Measurements from ENCODE around the gene CLSTN2. TPM values are rescaled to one million over a fixed set of nuclear protein-coding genes. Genes with fewer than 3 reads are reported as not detected.

Gene CLSTN2
- total RNA-seq, 4 donors from 2014 or later = 19.5 to 66.7 (median 42.5) TPM

DNA sequence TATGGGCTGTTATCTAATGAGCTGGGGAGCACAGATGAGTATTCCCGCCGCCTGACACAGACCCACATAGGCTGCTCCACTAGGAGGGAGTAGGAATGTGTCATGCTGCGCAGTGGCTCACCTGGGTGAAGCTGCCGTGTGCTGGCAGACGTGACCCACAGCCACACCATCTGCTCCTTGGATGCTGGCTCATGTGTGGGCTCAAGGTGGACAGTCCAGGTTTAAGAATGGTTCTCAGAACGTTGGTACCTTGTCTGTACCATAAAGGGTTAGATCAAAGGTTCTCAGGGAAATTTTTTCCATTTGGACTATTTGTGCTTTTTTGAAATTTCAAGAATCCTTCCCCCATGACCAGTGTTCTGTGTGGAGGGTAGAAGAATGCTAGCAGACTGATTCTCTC, 403.9 kb downstream of the CLSTN2 start:
- TF ChIP-seq, protein P1, sequence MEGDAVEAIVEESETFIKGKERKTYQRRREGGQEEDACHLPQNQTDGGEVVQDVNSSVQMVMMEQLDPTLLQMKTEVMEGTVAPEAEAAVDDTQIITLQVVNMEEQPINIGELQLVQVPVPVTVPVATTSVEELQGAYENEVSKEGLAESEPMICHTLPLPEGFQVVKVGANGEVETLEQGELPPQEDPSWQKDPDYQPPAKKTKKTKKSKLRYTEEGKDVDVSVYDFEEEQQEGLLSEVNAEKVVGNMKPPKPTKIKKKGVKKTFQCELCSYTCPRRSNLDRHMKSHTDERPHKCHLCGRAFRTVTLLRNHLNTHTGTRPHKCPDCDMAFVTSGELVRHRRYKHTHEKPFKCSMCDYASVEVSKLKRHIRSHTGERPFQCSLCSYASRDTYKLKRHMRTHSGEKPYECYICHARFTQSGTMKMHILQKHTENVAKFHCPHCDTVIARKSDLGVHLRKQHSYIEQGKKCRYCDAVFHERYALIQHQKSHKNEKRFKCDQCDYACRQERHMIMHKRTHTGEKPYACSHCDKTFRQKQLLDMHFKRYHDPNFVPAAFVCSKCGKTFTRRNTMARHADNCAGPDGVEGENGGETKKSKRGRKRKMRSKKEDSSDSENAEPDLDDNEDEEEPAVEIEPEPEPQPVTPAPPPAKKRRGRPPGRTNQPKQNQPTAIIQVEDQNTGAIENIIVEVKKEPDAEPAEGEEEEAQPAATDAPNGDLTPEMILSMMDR (IDR thresholded peaks at IDR 0.05; ENCODE audit: low read depth) = no peak

DNA sequence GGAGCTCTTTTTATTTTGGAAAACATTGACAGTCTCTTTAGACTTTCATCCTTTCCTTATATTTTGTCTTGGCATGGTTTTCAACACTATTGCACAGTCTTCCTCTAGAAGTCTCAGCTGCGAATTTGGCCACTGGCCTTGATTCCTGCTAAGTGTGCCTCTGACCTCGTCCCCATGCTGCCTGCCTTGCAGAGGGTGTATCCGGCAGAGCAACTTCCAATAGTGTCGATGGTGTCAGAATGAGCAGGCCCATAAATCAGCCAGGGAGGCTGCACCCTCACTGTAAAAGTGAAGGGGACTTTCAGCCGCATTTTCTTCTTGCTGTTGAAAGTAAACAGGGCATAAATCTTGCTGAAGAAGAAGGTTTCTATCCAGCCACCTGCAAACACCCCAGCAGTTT, 406.2 kb downstream of the CLSTN2 start:
- TF ChIP-seq, protein P1 (IDR thresholded peaks at IDR 0.05; ENCODE audit: low read depth) = no peak

DNA sequence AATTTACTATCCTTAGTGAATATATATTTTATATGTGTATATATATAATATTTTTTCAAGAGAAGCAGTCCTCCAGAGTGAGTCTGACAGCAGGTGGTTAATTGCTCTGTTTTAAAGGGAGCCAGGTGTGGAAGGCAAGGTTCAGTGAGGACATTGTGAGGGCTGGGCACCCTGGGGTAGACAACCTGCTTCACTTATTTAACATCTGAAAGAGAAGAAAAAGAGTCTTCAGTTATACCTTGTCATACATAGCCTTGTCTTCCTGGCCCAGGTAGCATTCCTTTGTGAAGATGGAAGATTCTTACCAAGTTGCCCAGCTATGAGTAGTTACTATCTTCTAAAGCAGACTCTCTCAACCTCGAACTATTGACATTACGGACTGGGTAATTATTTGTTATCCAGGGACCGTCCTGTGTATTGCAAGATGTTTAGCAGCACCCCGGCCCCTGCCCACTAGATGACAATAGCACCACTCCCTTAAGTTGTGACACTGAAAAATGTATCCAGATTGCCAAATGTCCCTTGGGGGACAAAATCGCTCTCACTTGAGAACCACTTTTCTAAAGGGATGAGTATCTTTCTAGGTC, 406.9 kb downstream of the CLSTN2 start:
- TF ChIP-seq, protein P1 (IDR thresholded peaks at IDR 0.05; ENCODE audit: low read depth) = no peak

DNA sequence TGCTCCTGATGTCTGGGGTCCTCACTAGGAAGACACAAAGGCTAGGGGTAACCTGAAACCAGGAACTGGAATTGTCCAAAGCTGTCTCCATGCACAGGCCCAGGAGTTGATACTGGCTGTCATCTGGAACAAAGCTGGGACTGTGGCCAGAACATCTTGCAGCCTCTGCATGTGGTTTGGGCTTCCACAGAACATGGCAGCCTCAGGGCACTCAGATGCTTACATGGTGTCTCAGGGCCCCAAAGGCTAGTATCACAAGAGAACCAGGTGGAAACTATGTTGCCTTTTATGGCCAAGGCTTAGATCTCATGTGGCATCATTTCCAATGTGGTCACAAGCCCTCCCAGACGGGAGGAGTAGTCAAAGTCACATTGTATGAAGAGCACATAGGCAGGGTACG, 407.7 kb downstream of the CLSTN2 start:
- TF ChIP-seq, protein P1 (IDR thresholded peaks at IDR 0.05; ENCODE audit: low read depth) = no peak

DNA sequence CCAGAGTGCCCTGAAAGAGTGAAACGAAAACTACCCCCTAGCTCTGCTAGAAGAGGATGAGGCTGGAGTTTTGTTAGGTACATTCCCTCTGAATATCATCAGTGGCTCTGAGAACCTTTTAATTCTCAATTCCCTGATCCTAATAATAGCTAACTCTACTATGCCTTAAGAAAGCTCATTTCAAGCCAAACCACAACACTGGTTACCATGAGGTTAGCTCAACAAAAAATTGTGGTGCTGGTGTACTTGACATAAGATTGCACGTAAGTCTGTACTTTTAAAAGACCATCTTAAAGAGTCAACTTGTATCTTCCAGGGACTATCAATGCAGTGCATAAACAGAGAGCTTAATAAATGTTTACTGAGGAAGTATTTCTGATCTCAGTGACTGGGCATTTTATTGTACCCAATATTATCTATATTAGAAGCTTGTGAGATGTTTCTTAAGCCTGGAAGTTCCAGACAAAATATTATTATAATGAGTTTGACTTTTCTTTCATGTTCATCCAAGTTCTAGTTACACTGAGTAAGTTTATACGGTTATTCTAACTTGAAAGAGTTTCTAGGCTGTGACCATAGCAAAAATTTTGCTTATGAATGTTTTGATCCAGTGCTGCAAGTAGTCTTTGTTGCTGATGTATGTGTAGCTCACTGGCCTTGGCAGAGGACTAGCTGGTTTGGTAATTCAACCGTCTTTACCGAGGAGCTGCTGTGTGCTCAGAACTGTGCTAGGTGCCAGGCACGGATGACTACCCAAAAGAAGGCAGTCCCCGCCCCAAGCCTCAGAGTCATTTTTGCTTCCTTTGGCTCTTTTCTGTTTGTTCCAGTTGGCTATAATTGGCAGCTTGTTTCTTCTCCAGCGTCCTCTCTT, 408.5 kb downstream of the CLSTN2 start:
- TF ChIP-seq, protein P1 (IDR thresholded peaks at IDR 0.05; ENCODE audit: low read depth) = no peak

DNA sequence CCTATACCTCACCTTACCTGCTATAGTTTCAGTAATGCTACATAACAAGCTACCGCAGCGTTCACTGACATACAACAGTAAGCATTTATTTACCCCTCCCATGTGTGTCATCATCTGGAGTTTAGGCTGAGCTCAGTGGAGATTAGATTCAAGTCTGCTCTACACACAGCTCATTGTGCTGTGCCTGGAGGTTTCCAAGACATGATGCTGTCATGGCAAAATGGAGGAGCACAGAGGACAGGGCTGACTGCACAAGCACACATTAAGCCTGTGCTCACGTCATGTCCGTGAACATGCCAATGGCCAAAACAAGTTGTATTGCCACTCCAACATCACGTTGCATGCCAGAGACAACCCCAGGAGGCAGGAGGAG, 409.1 kb downstream of the CLSTN2 start:
- TF ChIP-seq, protein P1 (IDR thresholded peaks at IDR 0.05; ENCODE audit: low read depth) = no peak

DNA sequence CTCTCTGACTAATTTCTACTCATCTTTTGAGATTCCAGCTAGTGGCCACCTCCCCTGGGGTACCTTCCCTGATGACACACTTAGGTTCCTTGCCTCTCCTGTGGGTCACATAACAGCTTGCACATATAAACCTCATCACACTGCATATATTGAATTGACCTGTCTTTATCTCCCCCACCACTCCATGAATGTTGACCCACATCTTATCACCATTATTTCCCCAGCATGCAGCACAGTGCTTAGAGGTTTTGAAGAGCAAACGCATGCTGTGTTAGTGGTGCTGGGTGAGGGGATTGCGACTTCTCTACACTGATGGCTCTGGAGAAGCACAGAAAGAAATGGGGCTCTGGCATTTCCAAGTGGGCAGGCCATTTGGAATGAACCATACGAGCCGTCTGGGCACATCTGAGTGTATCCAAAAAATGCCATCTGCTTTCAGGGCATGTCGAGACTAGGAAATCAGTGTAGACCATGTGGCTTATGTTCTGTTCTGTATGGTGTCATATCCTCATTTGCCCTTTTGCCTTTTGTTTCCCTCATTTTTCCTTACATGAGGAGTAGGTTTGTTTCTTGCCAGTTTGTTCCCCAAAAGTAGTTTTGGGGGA, 409.7 kb downstream of the CLSTN2 start:
- TF ChIP-seq, protein P1 (IDR thresholded peaks at IDR 0.05; ENCODE audit: low read depth) = no peak

All from subcutaneous adipose tissue (tissue), 4 donors.